ENCODE results near the gene EIF3B.

- TF ChIP-seq, protein P1, sequence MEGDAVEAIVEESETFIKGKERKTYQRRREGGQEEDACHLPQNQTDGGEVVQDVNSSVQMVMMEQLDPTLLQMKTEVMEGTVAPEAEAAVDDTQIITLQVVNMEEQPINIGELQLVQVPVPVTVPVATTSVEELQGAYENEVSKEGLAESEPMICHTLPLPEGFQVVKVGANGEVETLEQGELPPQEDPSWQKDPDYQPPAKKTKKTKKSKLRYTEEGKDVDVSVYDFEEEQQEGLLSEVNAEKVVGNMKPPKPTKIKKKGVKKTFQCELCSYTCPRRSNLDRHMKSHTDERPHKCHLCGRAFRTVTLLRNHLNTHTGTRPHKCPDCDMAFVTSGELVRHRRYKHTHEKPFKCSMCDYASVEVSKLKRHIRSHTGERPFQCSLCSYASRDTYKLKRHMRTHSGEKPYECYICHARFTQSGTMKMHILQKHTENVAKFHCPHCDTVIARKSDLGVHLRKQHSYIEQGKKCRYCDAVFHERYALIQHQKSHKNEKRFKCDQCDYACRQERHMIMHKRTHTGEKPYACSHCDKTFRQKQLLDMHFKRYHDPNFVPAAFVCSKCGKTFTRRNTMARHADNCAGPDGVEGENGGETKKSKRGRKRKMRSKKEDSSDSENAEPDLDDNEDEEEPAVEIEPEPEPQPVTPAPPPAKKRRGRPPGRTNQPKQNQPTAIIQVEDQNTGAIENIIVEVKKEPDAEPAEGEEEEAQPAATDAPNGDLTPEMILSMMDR (conservative IDR thresholded peaks at IDR 0.05; ENCODE audit: low read depth, low read length): no peak
- no peak for TF ChIP-seq EZH2 (IDR thresholded peaks at IDR 0.05; ENCODE audit: borderline replicate concordance, low read depth, low read length, poor library complexity, severe bottlenecking)
Measured at GRCh38 chr7:2316578-2316977, 38.0 kb upstream of the EIF3B start.
